ENCODE results near the gene CD93. TPM values are rescaled to one million over a fixed set of nuclear protein-coding genes. Genes with fewer than 3 reads are reported as not detected.

Gene CD93
- total RNA-seq, 6 experiments from 2014 or later = 3.9 to 21.5 (median 9.2) TPM

DNA sequence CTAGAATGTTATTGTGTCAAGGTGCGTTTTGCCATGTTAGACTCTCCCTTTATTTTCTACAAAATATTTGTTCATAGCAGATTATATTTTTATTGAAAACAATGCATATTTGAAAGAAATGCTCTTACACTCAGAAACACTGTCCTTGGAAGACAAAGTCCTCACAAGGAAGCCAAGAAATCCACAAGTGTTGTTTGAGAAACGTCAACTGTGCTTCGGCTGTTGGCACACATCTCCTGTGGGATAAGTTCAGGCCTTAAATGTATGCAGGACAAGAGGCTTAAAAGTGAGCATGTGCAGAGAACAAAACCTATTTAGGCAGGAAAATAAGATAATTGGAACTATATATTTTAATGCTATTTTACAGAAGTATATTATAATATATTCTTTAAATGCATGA is 27.1 kb downstream of the CD93 start:
- 64% methylated on average over 3 of the region's 3 CpGs for WGBS (ENCODE audit: insufficient coverage, low coverage, low lambda C conversion rate, missing lambda C conversion rate)
- no peak for DNase-seq
- no peak for TF ChIP-seq POLR2A (IDR thresholded peaks at IDR 0.05)
- TF ChIP-seq, protein P1, sequence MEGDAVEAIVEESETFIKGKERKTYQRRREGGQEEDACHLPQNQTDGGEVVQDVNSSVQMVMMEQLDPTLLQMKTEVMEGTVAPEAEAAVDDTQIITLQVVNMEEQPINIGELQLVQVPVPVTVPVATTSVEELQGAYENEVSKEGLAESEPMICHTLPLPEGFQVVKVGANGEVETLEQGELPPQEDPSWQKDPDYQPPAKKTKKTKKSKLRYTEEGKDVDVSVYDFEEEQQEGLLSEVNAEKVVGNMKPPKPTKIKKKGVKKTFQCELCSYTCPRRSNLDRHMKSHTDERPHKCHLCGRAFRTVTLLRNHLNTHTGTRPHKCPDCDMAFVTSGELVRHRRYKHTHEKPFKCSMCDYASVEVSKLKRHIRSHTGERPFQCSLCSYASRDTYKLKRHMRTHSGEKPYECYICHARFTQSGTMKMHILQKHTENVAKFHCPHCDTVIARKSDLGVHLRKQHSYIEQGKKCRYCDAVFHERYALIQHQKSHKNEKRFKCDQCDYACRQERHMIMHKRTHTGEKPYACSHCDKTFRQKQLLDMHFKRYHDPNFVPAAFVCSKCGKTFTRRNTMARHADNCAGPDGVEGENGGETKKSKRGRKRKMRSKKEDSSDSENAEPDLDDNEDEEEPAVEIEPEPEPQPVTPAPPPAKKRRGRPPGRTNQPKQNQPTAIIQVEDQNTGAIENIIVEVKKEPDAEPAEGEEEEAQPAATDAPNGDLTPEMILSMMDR (IDR thresholded peaks at IDR 0.05) = no peak
- intact Hi-C loops (cut with DNase I) = loop anchor here in 1 of 2 donors (5.0 kb wide), 1 partner anchor 78 kb away; no protein-coding TSS in a partner anchor
- Histone ChIP-seq H3K9me3 (no peaks in the 10 kb centered on the region), H3K27ac (no peak overlapping the region), H3K36me3 (no peaks in the 10 kb centered on the region), H3K4me3 (no peak overlapping the region), H3K27me3 (no peaks in the 10 kb centered on the region), H3K4me1 (peaks cover 0 to 3% (median 0%) of the 10 kb centered on the region in 4 donors)
- no peak for ATAC-seq

DNA sequence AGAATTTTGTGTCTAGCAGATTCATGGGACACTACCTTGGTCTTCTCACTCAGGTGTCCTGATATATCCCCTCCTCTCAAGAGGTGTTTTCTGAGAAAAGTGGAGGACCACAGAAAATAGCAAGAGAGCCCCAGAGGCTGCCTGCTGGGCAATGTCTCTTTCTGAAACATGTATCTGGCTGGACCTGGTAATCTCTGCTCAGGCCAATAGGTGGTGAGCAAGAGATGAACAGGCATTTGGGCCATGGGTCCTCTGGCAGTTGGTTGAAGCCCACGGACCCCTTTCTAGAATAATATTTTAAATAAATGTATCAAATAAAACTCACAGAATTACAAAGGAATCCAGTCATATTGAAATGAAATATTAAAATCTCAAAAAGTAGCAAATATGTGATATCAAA is 27.9 kb downstream of the CD93 start:
- DNase-seq (no peak), ATAC-seq (no peak)
- no peaks in the 10 kb centered on the region for H3K27me3 ChIP-seq
- H3K4me1 ChIP-seq = peaks cover 0 to under 1% (median 0%) of the 10 kb centered on the region in 4 donors
- intact Hi-C loops (cut with DNase I) = loop anchor here in 1 of 2 donors (5.0 kb wide), 1 partner anchor 79 kb away; no protein-coding TSS in a partner anchor
- H3K9me3 ChIP-seq = no peaks in the 10 kb centered on the region
- 22% methylated on average over 1 of the region's 1 CpG for WGBS (ENCODE audit: insufficient coverage, low coverage, low lambda C conversion rate, missing lambda C conversion rate)
- no peak overlapping the region for H3K27ac ChIP-seq
- no peak overlapping the region for H3K4me3 ChIP-seq
- TF ChIP-seq, protein P1 (IDR thresholded peaks at IDR 0.05) = no peak
- H3K36me3 ChIP-seq = no peaks in the 10 kb centered on the region

DNA sequence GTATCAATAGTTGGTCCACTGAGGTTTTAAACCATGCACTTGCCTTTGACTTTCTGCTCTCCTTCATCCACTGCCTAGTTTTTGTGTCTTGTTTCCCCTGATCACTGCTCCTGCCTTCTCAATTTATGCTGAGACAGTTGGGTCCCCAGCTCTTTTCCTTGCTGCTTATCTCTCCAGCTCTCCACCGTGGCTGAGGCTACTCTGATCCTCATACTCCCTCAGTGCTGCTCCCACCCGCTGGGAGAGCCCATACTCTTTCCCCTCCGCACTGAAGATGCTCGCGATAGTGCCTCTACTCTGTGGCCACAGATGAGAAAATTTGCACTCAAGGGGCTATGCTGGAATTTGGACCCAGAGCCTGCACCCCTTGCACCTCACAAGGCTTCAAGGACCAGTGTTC is 33.2 kb downstream of the CD93 start:
- no peak overlapping the region for H3K27ac ChIP-seq
- no peaks in the 10 kb centered on the region for H3K36me3 ChIP-seq
- DNase-seq (no peak), ATAC-seq (no peak)
- H3K27me3 ChIP-seq = peaks cover 0 to 5% of the 10 kb centered on the region in 2 donors
- H3K9me3 ChIP-seq = no peaks in the 10 kb centered on the region
- intact Hi-C loops (cut with DNase I) = no loop called here
- peaks cover 0 to 20% (median 0%) of the 10 kb centered on the region in 4 donors for H3K4me1 ChIP-seq
- 71% methylated on average over 5 of the region's 5 CpGs for WGBS (ENCODE audit: insufficient coverage, low coverage, low lambda C conversion rate, missing lambda C conversion rate)
- no peak overlapping the region for H3K4me3 ChIP-seq
- TF ChIP-seq, protein P1 (IDR thresholded peaks at IDR 0.05) = no peak
- no peak for TF ChIP-seq POLR2A (IDR thresholded peaks at IDR 0.05)

DNA sequence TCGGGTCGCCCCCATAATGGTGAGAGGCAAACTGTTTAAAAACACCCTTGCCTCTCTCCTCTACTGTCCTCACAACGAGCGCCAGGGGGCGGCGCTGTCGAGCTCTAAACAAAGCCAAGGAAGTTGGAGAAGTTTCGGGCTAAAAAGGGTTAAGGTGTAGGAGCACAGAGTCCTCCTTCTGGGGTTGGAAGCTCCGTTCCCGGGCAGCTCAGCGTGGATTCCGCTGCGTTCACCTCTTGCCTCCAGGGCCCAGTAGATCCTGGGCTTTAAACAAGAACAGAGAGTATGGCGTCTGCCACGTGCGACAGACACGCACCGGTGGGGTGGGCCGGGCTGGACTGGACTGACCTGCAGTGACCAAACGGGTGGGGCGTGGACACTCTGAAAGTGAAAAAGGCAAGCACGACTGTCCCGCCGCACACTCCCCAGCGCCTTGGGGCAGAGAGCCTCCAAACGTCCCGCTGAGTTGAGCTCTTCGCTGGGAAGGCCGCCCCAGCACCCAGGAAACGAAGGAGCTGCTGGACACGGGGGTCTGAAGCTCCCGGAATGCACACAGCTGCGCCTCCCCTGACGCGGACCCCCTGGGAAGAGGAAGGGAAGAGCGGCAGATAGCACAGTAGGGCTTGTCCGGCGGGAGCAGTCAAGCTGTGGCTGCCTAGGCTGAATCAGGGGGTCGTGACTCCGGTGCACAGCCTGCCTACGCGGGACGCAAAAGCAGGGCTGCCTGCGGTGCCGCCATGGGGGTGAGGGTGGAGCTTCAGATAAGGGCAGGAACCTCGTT is 35.1 kb downstream of the CD93 start:
- Histone ChIP-seq H3K9me3 (no peaks in the 10 kb centered on the region), H3K4me3 (peak overlapping the region; percentile 22 to 51 (median 40)), H3K27ac (peak overlapping the region; percentile 15 to 72 (median 33)), H3K27me3 (peaks cover 0 to 11% of the 10 kb centered on the region in 2 donors), H3K4me1 (peaks cover 0 to 20% (median 0%) of the 10 kb centered on the region in 4 donors), H3K36me3 (no peaks in the 10 kb centered on the region)
- intact Hi-C loops (cut with DNase I) = no loop called here
- DNase-seq (peak in 2 of 3 donors; percentile 68 to 71), ATAC-seq (peak; percentile 35 to 49 (median 42))
- WGBS (ENCODE audit: insufficient coverage, low coverage, low lambda C conversion rate, missing lambda C conversion rate) = 1% methylated on average over 20 of the region's 46 CpGs
- TF ChIP-seq, protein P1 (IDR thresholded peaks at IDR 0.05) = peak; percentile 37 to 51 (median 46)
- no peak for TF ChIP-seq POLR2A (IDR thresholded peaks at IDR 0.05)
